Hematopoietic multipotent progenitor cell treated with erythropoietin and hydrocortisone succinate and interleukin-3 and kit ligand, for 8 days (in vitro differentiated cells): ENCODE measurements around the gene CFI.

ENCODE experiments used
- DNase-seq: peaks from one replicate; pipeline ENCODE4 v3.0.0-alpha.2; 2015

Gene CFI

GRCh38 chr4:109801895-109802319 is at the start of gene CFI:
Gene CFI (minus strand): TSS chr4:109801999. CDS start chr4:109801971, 28 bp downstream.
- DNase-seq, result no peak

DNA sequence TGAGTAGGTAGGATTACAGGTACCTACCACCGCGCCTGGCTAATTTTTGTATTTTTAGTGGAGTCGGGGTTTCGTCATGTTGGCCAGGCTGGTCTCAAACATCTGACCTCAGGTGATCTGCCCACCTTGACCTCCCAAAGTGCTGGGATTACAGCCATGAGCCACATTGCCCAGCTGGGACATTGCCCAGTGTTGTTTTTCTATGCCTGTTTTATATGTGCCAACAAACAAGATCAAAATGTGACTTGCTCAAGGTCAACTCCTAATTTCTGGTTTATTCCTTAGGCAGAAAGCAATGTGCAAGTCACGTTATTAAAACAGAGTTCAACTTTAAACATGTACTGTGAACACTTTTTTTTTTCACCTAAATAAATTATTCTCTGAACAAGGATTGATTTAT is 48.8 kb upstream of the CFI start:
- no peak for DNase-seq

- no peak for DNase-seq
Measured at GRCh38 chr4:109848501-109848900, 46.7 kb upstream of the CFI start.

- DNase-seq, result no peak
Measured at GRCh38 chr4:109847896-109848442, 46.2 kb upstream of the CFI start, which contains the start of gene LRIT3. Gene LRIT3 (plus strand): TSS chr4:109848107. CDS start chr4:109848202, 95 bp downstream.

DNA sequence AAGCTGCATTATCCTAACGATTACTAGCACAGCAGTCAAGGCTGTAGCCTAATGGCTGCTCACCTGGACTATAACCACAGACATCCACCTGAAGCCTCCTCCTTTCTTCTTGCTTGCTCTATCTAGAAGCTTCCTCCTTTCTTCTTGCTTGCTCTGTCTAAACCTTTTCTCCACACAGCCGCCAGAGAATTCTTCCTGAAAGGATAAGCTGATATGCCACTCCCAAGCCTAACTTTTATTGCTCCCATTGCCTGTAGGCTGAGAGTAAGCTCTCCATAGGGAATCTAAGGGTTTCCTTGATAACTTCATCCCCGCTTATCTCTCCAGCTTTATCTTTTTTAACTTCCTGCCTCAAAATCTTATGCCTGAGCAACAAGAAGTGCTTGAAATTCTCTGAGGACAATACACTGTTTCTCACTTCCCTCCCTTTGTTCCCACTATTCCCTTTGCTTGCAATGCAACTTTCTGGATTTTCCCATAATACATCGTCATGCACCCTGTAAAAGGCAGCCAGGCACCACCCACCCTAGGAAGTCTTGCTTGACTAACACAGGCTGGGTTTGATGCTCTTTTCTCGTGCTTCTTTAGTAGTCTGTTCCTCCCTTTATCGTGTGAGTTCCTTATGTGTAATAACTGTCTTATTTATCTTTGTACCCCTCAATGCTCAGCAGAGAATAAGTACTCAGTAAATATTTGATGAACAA is 44.7 kb upstream of the CFI start:
- DNase-seq, result no peak

GRCh38 chr4:109836985-109837384 is 35.2 kb upstream of the CFI start:
- no peak for DNase-seq

GRCh38 chr4:109833756-109834155 is 32.0 kb upstream of the CFI start:
- DNase-seq, result no peak

- no peak for DNase-seq
Measured at GRCh38 chr4:109827672-109828071, 25.9 kb upstream of the CFI start, which contains the start of gene RRH. Gene RRH (plus strand): TSS chr4:109827972. CDS start chr4:109828028, 56 bp downstream.

- peak; percentile 45 for DNase-seq
Measured at GRCh38 chr4:109826719-109827118, 24.9 kb upstream of the CFI start.

GRCh38 chr4:109821185-109821584 is 19.4 kb upstream of the CFI start:
- DNase-seq, result no peak

- DNase-seq, result no peak
Measured at GRCh38 chr4:109820563-109820962, 18.8 kb upstream of the CFI start.

- DNase-seq, result no peak
Measured at GRCh38 chr4:109818268-109818667, 16.5 kb upstream of the CFI start.

- DNase-seq, result no peak
Measured at GRCh38 chr4:109816894-109817293, 15.1 kb upstream of the CFI start.

DNA sequence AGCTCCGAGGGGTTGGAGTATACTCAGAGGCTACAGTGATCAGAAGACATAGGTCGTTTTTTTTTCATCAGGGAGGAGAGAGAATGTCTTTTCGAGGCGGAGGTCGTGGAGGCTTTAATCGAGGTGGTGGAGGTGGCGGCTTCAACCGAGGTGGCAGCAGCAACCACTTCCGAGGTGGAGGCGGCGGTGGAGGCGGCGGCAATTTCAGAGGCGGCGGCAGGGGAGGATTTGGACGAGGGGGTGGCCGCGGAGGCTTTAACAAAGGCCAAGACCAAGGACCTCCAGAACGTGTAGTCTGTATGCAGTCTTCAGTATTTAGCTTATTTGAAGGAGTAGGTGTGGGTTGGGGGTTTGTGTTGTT is 14.3 kb upstream of the CFI start:
- DNase-seq, result peak; percentile 30

GRCh38 chr4:109815151-109816081 is 13.6 kb upstream of the CFI start, which contains the start of gene GAR1:
Gene GAR1 (plus strand): TSS chr4:109815762. CDS start chr4:109816165, 403 bp downstream.
- peak; percentile 99 for DNase-seq

DNA sequence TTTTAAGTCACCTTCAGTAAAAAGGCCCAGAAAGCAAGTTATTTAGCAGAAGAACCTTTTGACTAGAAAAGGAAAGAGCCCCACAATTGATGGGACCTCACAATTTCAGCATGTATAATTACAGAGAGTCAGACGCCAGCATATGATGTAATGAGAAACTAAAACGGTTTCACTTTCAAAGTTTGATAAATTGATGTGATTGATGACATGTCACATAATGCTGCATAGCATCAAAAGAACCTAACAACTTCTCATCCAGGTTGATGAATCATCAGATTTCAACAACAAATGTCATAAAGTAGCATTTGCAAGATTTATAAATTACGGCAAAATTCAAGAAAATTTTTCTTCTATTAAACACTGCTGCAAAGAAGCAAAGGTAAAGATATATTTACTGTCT is 9.9 kb upstream of the CFI start:
- no peak for DNase-seq

DNA sequence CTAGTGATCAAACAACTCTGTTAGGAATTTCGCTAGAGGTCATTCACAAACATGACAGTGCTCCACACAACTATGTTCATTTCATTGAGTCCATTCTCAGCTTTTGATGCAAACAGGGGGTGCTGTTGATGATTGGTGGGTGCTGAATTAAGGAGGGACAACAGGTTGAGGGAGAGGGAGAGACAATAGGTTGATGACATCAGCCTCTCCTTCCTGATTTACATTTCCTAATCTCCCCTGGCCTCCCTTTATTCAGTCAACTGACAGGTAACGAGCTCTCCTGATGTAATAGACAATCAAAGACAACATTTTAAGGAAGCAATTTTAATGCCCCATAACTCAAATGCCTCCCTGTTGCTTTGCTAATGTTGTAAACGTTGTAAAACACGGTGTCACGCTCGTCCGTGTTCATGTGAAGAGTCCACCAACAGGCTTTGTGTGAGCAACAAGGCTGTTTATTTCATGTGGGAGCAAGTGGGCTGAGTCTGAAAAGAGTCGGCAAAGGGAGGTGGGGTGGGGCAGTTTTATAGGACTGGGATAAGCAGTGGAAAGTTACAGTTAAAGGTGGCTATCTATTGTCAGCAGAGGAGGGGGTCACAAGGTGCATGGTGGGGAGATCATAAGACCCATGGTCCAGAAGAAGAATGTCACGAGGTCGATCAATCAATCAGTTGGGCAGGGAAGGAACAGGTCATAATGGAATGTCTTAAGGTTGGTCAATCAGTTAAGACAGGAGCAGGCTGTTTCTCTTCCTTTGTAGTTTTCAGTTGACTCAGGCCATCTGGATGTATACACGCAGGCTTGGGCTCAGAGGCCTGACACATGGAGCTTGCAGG is 9.0 kb upstream of the CFI start:
- no peak for DNase-seq

GRCh38 chr4:109809655-109810054 is 7.9 kb upstream of the CFI start:
- DNase-seq, result no peak

- DNase-seq, result peak; percentile 81
Measured at GRCh38 chr4:109803924-109804571, 2.2 kb upstream of the CFI start.

- DNase-seq, result no peak
Measured at GRCh38 chr4:109801099-109801789, 555 bp downstream of the CFI start.

DNA sequence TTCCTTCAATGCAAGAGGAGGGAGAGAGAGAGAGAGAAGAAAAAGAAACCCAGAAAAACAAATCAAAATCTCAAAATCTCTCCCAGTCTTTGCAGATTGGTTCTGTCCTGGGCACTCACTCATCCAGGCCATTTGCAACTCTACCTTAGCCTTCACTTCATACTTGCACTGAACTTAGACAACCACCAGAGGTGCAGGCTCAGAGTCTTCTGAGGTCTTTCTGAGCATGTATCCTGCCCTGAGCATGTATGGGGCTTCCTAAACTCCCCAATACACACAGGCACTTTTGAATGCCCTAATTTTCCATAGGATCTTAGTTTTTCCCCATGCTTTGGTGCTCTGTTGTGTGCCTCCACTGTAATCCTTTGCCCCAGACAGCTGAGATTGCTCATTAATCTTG is 2.9 kb downstream of the CFI start:
- DNase-seq, result no peak
